DMS53 treated with DMSO at 0.1 percent for 48 hours (cell line): Measurements from ENCODE around the gene CD300C.
"Not testable (repeated sequence)": the region's sequence is repeated elsewhere in the genome, so short reads cannot be mapped to it uniquely, and the experiment has no call there.

ENCODE experiments used
- DNase-seq: peaks from one replicate; lab custom pipeline; 2025; ENCODE audit not compliant: unreplicated experiment; lab: John Stamatoyannopoulos, UW

CD300C gene

DNA sequence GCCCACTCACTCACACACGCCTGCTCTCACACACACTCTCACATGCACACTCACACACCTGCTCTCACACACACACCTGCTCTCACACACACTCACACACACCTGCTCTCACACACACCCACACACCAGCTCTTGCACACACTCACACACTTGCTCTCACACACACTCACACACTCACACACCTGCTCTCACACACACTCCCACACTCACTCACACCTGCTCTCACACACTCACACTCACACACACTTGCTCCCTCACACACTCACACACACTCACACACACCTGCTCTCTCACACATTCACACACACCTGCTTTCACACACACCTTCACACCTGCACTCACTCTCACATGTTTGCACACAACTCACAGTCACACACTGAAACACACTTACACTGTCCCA lies 17.4 kb upstream of the CD300C start:
- no peak for DNase-seq

DNA sequence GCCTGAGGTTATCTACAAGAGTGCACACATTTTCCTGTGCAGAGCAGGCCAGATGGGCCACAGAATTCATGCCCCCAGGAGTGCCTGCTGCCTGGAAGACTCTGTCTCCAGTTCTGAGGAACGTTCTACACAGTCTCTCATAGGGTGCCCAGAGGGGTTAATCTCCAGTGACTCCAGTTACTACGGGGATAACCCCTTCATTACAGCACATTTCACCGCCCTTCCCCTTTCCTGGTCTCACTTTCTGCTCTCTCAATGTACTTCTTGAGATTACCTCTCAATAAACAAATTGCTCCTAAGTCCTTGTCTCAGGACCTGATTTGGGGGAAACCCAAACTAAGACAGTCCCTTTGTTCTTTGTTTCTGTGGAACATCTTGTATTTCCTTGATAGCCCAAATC lies 15.7 kb upstream of the CD300C start:
- no peak for DNase-seq

DNA sequence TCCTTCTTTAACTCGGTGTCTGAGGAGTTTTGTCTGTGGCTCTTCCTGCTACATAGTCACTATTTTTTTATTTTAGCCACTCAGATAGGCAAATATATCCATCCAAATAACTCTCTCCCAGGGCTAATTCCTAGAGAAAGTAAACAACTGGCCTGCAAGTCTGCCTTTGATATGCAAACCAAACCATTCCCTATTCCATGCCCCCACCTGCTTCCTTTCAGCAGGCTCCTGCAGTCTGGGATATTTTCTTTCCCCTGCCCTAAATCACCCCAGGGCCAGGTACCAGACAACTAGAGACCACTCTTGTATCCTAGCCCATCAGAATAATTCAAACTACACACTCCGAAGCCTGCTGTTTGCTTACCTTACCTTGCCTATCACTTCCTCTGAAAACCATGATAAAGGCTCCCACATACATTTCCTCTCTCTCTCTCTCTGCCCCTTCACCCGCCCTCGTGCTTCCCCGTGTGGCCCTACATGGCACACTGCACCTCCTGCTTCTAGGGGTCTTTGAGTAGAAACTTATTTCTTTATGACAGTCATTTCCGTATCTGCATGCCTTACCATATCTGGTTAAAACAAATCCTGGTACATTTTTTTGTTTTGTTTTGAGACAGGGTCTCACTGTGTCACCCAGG lies 13.1 kb upstream of the CD300C start:
- no peak for DNase-seq

DNA sequence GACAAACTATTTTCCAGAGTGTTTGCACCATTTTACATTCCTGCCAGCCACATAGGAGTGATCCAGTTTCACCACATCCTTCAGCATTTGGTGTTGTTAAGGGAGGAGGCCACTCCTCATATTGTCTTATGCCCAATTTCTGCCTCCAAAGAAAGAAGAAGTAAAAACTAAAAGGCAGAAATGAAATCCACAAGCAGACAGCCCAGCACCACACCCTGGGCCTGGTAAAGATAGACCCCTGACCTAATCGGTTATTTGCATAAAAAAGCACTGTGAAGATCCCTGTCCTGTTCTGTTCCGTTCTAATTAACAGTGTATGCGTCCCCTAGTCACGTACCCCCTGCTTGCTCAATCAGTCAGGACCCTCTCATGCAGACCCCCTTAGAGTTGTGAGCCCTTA lies 12.5 kb upstream of the CD300C start:
- not testable (repeated sequence) for DNase-seq

DNA sequence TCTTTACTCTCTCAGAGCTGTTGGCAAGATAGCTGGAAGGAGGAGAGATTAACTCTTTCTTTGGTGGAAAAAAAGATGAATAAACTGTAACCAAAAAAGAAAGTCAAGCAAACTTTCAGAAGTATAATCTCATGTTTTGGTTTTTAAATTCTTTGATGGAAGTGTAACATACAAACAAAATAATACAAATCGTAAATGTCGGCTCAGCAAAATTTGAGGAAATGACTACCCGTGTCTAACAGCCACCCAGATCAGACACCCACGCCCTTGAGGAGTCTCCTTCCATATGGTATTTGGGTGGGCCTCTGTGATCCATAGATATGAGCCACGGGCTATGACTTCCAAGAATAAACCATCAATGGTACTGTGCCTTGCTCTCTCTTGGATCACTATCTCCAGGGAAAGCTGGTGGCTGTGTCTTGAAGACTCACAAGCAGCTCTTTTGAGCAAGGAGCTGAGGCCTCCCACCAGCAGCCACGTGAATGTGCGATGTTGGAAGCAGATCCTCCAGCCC lies 9.6 kb upstream of the CD300C start:
- no peak for DNase-seq

DNA sequence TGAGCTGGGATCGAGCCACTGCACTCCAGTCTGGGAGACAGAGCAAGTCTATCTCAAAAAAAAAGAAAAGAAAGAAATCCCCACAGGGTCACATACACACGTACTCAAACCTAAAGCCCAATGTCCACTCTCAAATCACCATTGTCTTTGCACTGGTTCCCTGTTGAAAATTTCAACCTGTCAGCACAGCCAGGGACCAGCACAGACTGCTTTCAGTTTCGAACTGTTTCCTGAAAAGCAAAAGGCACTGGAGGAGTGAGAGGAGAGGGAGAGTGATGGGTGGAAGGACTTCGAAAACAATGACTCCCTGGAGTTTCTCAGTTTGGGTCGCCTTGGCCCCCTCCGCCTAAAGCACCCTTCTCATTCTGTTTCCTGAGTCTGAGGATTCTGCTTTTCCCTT lies 9.0 kb upstream of the CD300C start:
- DNase-seq: no peak

DNA sequence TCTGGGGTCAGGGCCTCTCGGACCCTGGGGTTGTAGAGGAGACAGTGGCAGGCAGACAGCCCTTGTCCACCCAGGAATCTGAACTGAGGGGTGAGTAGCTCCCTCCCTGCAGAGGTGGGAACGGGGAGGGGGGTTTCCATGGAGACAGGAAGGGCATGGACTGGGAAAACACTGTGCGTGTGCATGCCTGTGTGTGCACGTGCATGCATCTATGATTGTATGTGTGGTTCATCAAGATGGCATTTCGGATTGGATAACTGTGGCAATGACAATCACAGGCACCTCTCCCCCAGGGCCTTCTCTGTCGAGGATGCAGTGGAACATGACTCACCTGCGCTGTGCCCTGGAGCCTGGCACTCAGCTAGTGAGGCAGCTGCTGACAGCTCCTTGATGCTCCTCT lies 6.1 kb upstream of the CD300C start:
- DNase-seq: no peak

DNA sequence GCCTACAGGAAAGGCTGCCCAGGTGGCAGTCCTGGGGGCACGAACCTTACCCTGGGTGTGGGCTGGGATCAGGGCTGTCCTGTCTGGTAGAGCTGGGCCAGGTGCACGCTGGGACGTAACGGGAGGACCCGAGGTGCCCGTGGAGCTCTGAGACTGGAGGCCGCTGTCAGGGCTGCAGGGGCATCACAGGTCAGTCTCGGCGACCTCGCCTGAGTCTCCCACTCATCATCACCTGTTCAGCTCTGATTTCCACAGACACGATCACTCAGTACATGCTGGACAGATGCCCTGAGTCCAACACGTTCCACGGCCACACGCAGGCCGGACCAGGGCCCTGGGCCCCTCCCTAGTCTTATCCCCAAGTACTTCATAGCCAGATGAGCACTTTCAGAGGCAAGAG lies 4.7 kb upstream of the CD300C start:
- no peak for DNase-seq

DNA sequence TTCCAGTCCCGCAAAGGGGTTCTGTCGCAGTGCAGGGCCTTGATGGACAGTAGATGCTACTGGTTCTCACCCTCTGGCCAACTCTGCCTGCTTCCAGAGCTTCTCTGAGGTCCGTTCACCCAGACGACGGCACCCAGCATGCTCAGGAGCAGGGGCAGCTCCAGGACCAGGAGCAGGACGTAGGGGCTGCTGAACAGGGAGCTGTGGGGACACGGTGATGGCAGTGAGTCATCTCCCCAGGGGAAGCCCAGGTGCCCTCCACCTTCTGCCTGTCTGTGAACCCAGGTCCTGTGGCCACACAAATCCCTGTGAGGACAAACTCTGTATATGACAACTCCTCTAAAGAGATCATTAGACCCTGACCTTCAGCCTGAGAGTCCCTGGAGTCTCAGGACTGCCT lies 3.4 kb upstream of the CD300C start:
- no peak for DNase-seq

DNA sequence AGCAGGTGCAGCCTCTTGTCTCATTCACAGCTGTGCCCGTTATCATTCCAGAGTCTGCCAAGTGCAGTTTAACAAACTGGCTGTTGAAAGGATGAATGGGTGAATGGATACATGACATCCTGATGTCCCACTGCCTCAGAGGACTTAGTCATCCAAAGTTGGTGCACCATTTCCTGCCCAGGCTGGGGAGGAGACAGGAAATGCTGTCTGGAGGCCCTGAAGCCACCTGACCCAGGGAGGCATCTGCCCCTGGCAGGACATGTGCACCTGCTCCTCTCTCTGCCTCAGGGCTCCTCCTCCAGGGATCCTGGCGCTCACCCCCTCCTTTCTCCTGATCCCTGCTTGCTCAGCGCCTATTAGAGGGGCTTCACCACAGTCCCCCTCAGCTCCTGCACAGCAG lies 1.8 kb upstream of the CD300C start:
- peak; percentile 71 for DNase-seq

DNA sequence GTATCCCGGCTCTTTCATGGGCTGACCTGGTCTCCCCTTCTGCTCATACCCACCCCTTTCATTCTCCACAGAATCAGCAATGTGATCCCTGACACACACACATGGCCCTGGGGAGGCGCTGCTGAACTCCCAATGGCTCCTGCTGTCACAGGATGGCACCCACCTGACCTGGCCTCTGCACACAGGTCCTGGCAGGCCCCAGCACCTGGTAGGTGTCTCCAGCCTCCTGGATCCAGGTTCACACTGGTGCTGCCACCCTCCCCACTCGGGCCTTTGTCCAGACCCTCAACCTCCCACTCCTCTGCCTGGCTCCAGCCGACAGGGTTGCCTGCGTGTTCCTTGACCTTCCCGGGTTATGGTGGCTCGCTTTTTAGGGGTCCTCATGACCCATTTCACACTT lies 1.3 kb upstream of the CD300C start:
- DNase-seq: no peak

DNA sequence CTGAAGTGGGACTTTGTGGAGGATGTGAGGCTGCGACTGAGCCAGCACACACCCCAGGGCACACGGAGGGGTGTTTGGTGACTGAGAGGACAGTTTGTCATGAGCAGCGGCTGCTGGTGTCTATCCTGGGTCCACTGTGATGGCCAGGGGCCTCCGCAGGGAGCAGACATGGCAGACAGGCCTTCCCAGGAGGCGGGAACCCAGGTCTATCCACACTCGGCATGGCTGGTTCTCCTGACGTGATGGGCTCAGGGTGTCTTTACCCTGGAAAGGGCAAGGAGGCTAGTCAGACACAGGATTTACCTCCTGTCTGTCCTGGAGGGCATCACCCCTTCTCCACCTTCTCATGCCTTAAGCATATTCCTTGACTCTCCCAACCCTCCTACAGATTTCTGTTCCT lies 671 bp upstream of the CD300C start:
- no peak for DNase-seq

DNA sequence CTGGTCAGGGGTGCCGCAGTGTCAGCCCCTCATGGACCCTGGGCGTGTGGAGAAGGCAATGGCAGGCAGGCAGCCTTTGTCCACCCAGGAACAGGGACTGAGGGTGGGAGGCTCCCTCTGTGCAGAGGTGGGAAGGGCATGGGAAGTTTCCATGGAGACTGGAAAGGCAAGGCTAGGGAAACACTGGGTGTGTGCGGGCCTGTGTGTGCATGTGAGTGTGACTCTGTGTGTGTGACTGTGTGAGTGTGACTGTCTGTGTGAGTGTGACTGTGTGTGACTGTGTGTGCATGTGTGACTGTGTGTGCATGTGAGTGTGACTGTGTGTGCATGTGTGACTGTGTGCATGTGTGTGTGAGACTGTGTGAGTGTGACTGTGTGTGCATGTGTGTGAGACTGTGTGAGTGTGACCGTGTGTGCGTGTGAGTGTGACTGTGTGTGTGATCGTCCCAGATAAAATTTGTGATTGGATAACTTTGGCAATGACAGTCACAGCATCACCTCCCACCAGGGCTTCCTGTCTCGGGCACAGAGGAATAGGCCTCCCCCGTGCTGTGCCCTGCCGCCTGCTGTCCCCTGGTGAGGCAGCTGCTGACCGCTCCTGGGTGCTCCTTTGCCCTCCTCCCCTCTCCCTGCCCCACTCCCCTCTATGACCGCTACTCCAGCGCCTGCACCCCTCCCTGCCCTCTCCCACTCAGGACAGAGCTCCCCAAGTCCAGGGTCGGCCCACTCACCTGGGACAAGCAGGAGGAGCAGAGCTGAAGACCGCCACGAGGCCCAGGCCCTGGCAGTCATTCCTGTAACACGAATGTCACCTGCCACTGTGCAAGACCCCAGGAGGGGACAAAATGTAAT lies 698 bp downstream of the CD300C start:
- DNase-seq: no peak

DNA sequence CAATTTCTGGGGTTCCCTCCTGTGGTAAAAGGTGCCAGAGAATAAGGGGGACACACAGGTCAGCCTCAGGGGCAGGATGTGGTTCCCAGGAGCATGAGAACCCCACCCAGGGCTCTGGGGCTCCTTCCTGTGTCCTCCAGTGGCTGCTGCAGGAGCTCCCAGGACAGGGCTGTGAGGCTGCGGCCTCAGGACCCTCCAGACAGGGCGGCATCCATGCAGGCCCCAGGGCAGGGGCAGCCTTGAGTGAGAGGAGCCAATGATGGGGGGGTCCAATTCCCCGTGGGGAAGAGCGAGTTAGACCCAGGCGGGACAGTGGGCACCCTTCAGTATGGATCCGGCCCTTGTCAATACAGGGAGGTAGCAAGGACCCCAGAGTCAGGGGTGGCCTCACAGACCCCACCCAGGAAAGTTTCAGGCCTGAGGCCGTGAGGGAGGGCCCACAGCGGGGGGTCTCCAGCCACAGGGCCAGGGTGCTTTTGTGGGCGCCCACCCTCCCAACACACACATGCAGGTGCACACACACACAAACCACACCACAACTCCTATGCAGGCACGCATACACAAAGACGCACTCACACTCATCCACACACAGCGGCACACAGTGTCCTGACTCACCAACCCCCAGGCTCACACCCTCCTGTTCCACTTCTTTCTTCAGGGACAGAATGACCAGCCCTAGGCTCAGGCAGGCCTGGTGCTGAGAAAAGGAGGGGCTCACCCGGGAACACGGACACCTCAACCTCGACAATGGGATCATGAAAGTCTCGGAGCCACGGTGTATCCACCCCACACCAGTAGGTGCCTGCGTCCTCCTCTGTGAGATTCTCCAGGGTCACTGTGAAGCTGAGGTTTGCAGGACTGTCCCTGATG lies 1.8 kb downstream of the CD300C start:
- no peak for DNase-seq

DNA sequence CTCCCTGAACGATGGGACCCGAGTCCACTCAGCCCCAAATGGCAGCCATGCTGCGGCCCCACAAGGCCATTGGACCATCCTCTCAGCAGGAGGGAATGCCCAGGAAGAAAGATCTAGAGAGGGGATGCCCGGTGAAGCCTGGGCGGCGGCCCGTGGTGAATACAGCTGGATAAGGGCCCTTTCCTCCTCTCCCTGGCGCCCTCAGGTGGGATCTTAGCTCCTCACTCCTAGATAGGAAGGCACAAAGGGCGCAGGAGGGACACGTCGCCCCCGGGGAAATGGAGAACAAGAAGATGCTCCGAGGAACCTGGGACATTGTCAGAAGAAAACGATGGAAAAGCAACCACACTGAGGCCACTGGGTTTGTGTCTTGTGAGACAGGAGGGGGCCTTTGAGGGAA lies 2.5 kb downstream of the CD300C start:
- no peak for DNase-seq

DNA sequence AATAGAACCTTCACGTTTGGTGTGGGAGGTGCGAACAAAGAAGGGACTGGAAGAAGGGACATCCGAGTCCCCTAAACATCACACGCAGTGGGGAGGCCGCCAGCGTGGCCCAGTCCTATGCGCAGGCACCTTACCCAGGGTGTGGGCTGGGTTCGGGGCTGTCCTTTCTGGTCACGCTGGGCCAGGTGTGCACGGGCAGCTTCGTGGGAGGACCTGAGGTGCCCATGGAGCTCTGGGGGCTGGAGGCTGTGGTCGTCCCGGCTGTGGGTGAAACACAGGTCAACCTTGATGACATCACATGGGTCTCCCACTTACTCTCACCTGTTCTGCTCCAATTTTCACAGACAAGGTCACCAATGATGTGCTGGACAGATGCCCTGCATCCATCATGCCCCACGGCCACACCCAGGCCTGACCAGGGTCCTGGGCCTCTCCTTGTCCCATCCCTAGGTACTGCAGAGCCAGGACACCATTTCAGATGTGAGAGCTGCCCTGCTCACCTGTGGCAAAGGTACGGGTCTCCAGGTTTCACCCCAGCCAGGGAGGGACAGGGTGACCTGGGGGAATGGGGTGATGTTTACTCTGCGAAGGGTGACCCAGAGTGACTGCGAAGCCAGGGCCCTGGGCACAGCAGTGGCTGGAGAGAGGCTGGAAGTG lies 3.1 kb downstream of the CD300C start:
- no peak for DNase-seq

DNA sequence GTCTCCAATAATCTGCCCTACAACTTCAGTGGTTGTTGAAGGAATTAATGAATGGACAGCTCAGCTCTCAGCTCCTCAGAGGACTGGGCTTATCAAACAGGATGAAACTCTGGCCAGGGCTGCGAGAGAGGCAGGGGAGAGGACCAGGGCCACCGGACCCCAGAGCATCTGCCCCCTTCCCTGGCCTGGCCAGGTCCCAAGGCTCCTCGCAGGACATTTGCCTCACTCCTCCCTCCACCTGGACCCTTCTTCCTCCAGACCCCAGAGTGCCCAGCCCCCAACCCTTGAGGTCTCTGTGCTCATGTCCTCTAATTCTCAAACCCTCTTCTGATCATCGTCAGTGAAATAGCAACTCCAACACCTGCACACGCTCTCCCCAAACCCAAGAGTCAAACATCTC lies 3.7 kb downstream of the CD300C start:
- no peak for DNase-seq

DNA sequence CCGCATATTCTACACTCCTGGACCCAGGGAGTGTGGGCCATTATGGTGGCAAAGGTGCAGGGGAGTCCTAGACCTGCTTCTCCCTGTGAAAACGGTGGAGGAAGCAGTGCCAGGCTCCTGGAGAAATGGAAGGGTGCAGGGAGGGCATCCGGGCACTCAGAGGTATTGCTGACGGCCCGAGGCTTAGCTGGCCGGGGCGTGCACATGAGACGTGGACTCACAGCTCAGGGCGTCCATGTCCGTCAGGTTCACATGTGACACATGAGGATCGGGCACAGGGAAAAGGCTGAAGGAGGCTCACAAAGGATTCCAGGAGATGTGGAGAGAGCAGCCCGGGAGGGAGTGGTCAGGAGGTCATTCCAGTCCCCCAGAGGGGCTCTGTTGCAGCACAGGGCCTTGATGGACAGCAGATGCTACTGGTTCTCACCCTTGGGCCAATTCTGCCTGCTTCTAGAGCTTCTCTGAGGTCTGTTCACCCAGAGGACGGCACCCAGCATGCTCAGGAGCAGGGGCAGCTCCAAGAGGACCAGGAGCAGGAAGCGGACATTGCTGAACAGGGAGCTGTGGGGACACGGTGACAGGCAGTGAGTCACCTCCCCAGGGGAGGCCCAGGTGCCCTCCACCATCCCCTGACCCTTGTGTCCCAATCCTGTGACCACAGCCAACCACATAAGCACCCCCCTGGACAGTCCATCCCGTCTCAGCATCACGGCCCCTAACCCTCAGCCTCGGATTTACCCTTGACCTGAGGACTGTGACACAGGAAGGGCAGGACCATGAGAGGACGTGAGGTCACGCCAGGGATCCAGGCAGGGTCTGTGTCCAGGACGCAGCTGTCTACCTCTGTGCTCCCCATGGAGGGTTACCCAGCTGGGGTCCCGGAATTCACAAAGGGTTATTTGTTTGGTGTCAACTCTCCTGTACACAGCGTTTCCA lies 4.5 kb downstream of the CD300C start:
- no peak for DNase-seq

DNA sequence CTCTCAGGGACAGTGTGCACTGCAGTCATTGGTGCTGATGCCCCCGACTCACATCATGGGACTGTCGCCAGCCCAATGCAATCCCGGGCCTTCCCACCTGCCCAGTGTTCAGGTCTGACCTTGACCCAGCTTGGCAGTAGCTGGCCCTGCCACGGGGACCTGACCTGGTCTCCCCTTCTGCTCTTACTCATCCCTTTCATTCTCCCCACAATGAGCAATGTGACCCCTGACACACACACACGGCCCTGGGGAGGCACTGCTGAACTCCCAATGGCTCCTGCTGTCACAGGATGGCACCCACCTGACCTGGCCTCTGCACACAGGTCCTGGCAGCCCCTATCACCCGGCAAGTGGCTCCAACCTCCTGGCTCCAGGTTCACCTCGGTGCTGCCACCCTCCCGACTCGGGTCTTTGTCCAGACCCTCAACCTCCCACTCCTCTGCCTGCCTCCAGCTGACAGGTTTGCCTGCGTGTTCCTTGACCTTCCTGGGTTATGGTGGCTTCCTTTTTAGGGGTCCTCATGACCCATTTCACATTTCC lies 6.6 kb downstream of the CD300C start:
- DNase-seq: no peak

DNA sequence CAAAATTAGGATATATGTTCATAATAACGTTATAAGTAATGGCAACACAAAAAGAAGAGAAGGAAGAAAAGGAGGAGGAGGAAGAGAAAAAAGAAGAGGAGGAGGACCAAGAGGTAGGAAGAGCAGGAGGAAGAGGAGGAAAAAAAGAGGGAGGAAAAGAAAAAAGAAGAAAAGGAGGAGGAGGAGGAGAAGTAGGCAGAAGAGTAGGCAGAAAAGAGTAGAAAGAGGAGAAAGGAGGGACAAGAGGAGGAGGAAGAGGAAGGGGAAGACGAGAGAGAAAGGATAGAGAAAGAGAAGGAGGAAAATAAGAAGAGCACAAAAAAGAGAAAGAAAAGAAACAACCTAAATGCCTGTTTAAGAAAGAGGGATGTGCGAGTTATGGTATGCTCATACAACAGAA lies 9.0 kb downstream of the CD300C start:
- DNase-seq: no peak
